ENCODE data around the gene SBF2.

Gene SBF2

DNA sequence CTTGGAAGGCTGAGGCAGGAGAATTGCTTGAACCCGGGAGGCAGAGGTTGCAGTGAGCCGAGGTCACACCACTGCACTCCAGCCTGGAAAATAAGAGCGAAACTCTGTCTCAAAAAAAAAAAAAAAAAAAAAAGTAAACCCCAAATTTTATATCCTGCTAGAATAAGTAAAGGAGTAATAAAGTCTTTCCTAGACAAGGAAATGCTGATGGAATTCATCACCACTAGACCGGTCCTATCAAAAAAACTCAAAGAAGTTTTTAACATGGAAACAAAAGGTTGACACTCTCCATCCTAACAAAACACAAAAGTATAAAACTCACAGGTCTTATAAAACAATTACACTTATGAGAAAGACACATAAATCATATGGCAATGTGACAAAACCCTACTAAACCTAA, 213.9 kb downstream of the SBF2 start:
- Histone ChIP-seq H3K4me1 (ENCODE audit: insufficient read depth, poor library complexity, severe bottlenecking) (no peaks in the 10 kb centered on the region), H3K9me3 (ENCODE audit: severe bottlenecking) (peaks cover 17% of the 10 kb centered on the region), H3K27ac (ENCODE audit: poor library complexity, severe bottlenecking) (no peak overlapping the region), H3K36me3 (ENCODE audit: low read depth) (no peaks in the 10 kb centered on the region), H3K4me3 (ENCODE audit: severe bottlenecking) (no peak overlapping the region), H3K27me3 (ENCODE audit: insufficient read depth, poor library complexity, severe bottlenecking) (no peaks in the 10 kb centered on the region)
- ATAC-seq (ENCODE audit: low read depth): no peak
- no peak for DNase-seq (ENCODE audit: low spot score)
- TF ChIP-seq, protein P1, sequence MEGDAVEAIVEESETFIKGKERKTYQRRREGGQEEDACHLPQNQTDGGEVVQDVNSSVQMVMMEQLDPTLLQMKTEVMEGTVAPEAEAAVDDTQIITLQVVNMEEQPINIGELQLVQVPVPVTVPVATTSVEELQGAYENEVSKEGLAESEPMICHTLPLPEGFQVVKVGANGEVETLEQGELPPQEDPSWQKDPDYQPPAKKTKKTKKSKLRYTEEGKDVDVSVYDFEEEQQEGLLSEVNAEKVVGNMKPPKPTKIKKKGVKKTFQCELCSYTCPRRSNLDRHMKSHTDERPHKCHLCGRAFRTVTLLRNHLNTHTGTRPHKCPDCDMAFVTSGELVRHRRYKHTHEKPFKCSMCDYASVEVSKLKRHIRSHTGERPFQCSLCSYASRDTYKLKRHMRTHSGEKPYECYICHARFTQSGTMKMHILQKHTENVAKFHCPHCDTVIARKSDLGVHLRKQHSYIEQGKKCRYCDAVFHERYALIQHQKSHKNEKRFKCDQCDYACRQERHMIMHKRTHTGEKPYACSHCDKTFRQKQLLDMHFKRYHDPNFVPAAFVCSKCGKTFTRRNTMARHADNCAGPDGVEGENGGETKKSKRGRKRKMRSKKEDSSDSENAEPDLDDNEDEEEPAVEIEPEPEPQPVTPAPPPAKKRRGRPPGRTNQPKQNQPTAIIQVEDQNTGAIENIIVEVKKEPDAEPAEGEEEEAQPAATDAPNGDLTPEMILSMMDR (IDR thresholded peaks at IDR 0.05; ENCODE audit: poor library complexity, severe bottlenecking): no peak

DNA sequence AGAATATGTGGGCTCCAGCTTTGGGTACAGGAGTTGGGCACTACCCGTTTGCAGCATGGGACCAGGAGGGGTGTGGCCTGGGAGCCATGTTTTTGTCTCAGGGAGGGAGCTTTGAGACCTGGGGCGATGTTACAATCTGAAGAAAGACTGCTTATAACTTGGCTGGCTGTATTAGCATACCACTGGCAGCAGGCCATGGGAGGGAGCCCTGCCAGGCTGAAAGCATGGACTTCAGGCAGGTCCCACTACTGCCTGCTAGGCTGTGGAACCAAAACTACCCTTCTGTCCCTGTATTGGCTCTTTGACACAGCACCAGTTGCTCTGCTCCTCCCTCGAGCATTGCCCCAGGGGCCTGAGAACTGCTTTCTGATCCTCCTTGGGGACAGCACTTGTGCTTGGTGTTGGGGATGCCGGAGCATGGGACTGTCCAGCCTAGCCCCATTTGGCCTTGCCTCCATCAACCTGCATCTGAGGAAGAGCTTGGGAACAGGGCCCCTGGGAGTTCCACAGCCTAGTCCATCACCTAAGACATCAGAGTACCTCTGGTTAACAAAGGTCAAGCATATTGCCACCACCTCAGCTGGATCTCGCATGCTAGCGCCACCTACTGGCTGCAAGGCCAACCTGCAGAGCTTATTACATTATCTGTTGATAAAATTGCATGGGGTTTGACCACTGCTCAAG, 217.4 kb downstream of the SBF2 start:
- TF ChIP-seq, protein P1 (IDR thresholded peaks at IDR 0.05; ENCODE audit: poor library complexity, severe bottlenecking): peak; percentile 47
- Histone ChIP-seq H3K36me3 (ENCODE audit: low read depth) (no peaks in the 10 kb centered on the region), H3K9me3 (ENCODE audit: severe bottlenecking) (peaks cover 17% of the 10 kb centered on the region), H3K4me1 (ENCODE audit: insufficient read depth, poor library complexity, severe bottlenecking) (no peaks in the 10 kb centered on the region), H3K27me3 (ENCODE audit: insufficient read depth, poor library complexity, severe bottlenecking) (no peaks in the 10 kb centered on the region), H3K27ac (ENCODE audit: poor library complexity, severe bottlenecking) (no peak overlapping the region), H3K4me3 (ENCODE audit: severe bottlenecking) (no peak overlapping the region)
- DNase-seq (ENCODE audit: low spot score): no peak
- ATAC-seq (ENCODE audit: low read depth): no peak

DNA sequence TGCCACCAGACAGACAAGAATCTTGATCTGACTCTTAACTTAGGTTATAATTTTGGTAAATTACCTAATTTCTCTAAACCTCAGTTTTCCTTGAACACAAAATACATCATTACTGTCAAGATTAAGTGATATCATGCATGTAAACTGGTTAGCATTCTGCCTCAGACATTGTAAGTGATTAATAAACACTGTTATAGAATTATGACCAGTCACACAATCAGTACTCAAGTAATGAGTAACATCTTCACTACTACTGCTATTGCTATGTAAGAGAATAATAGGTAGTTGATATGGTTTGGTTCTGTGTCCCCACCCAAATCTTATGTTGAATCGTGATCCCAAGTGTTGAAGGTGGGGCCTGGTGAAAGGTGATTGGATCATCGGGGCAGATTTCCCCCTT, 218.9 kb downstream of the SBF2 start:
- Histone ChIP-seq H3K27ac (ENCODE audit: poor library complexity, severe bottlenecking) (no peak overlapping the region), H3K36me3 (ENCODE audit: low read depth) (no peaks in the 10 kb centered on the region), H3K4me3 (ENCODE audit: severe bottlenecking) (no peak overlapping the region), H3K4me1 (ENCODE audit: insufficient read depth, poor library complexity, severe bottlenecking) (no peaks in the 10 kb centered on the region), H3K9me3 (ENCODE audit: severe bottlenecking) (peaks cover 5% of the 10 kb centered on the region), H3K27me3 (ENCODE audit: insufficient read depth, poor library complexity, severe bottlenecking) (no peaks in the 10 kb centered on the region)
- TF ChIP-seq, protein P1 (IDR thresholded peaks at IDR 0.05; ENCODE audit: poor library complexity, severe bottlenecking): no peak
- DNase-seq (ENCODE audit: low spot score): no peak
- ATAC-seq (ENCODE audit: low read depth): no peak

DNA sequence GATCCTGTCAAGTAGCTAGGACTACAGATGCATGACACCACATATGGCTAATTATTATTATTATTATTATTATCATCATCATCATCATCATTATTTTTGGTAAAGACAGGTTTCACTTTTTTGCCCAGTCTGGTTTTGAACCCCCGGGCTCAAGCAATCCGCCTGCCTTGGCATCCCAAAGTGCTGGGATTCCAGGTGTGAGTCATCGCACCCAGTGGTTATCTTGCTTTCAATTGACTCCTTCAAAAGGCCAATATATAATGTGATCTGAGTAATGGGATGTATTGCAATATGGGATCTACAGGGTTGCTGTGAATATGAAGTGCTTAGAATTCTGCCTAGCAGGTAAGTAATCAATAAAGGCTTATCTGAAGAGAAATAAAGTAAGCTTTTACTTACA, 221.2 kb downstream of the SBF2 start:
- DNase-seq (ENCODE audit: low spot score) (no peak), ATAC-seq (ENCODE audit: low read depth) (no peak)
- no peaks in the 10 kb centered on the region for H3K9me3 ChIP-seq (ENCODE audit: severe bottlenecking)
- TF ChIP-seq, protein P1 (IDR thresholded peaks at IDR 0.05; ENCODE audit: poor library complexity, severe bottlenecking): no peak
- no peaks in the 10 kb centered on the region for H3K27me3 ChIP-seq (ENCODE audit: insufficient read depth, poor library complexity, severe bottlenecking)
- H3K36me3 ChIP-seq (ENCODE audit: low read depth): no peaks in the 10 kb centered on the region
- no peak overlapping the region for H3K4me3 ChIP-seq (ENCODE audit: severe bottlenecking)
- H3K27ac ChIP-seq (ENCODE audit: poor library complexity, severe bottlenecking): no peak overlapping the region
- no peaks in the 10 kb centered on the region for H3K4me1 ChIP-seq (ENCODE audit: insufficient read depth, poor library complexity, severe bottlenecking)

DNA sequence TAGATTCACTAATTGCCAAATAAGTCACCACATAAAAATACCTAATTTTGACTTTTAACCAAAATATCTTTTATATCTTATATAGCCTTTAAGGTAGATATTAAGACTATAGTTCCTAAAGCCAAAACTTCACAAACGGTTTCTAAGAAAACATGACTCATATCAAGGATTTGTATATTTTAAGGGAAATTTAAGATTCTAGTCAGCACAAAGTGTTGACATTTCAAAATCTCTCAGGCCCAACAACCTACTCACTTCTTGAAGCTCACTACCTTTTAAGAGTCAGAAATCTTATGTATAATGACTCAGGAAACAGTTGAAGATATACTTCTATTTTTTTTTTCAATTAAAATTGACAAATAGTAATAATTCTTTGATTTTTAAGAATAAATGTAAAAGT, 221.9 kb downstream of the SBF2 start:
- Histone ChIP-seq H3K27ac (ENCODE audit: poor library complexity, severe bottlenecking) (no peak overlapping the region), H3K4me3 (ENCODE audit: severe bottlenecking) (no peak overlapping the region), H3K4me1 (ENCODE audit: insufficient read depth, poor library complexity, severe bottlenecking) (no peaks in the 10 kb centered on the region), H3K36me3 (ENCODE audit: low read depth) (no peaks in the 10 kb centered on the region), H3K9me3 (ENCODE audit: severe bottlenecking) (no peaks in the 10 kb centered on the region), H3K27me3 (ENCODE audit: insufficient read depth, poor library complexity, severe bottlenecking) (no peaks in the 10 kb centered on the region)
- DNase-seq (ENCODE audit: low spot score) (no peak), ATAC-seq (ENCODE audit: low read depth) (no peak)
- TF ChIP-seq, protein P1 (IDR thresholded peaks at IDR 0.05; ENCODE audit: poor library complexity, severe bottlenecking): no peak
